Inflammatory macrophage treated with lipopolysaccharide for 4 hours (primary cell): Measurements from ENCODE around the gene DENND6B.
A peak's percentile ranks its signal among the peaks of the same experiment; 100 is the strongest.

ENCODE experiments used
- DNase-seq: peaks from one replicate; pipeline ENCODE4 v3.0.0-alpha.2; 2020

Gene DENND6B

DNA sequence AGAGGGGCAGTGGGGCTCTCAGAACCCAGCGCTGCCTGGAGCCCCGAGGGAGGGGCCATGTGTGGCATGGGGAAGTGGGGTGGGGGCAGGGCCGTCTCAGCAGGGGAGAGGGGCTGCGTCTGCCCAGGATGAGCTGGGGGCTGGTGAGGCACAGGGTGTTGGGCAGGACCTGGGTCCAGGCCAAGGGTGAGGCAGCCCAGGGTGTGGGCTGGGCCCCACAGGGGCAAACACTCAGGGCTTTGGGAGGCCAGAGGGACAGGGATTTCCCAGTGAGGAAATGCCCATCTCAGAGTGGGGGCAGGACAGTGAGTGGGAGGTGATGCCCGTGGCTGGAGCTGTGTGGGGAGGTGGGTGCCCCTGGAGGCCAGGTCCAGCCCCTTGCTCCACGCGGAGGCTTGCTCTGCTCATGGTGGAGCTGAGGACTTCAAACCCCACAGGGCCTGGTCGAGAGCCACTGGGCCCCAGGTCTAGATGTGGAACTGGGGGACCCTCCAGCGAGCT lies 24.7 kb downstream of the DENND6B start:
- DNase-seq: peak; percentile 69

- no peak for DNase-seq
Measured at GRCh38 chr22:50301581-50301991, 25.2 kb downstream of the DENND6B start.

DNA sequence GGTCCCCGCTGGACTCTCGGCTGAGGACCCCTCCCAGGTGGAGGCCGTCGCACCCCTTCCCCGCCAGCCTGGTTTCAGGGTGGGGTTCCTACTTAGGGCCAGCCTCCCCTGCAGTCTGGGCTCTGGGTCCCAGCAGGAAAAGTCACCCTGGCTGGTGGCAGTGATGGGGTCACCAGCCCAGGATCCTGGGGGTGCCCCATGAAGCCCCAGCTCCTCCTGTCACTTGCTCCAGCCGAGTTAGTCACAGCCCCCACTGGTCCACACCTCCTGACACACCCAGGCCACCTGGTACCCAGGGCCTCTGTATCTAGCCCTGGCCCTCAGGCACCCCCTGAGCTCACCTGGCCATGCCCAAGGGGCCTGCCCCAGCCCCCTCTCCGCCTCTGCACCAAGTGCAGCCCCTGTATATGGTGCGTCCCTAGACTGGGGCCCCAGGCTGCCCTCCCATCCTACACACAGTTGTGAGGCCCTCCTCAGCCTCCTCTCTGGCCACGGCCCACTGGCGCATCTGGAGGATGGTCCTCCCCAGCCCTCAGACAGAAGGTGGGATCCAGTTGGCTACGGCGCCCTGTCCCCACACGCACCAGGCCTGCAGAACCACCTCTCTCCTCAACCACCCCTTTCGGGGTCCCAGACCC lies 26.1 kb downstream of the DENND6B start:
- DNase-seq: no peak

GRCh38 chr22:50299785-50300619 lies 26.8 kb downstream of the DENND6B start:
- DNase-seq: no peak

- DNase-seq: no peak
Measured at GRCh38 chr22:50298937-50299784, 27.7 kb downstream of the DENND6B start.

- no peak for DNase-seq
Measured at GRCh38 chr22:50298266-50298637, 28.6 kb downstream of the DENND6B start.

DNA sequence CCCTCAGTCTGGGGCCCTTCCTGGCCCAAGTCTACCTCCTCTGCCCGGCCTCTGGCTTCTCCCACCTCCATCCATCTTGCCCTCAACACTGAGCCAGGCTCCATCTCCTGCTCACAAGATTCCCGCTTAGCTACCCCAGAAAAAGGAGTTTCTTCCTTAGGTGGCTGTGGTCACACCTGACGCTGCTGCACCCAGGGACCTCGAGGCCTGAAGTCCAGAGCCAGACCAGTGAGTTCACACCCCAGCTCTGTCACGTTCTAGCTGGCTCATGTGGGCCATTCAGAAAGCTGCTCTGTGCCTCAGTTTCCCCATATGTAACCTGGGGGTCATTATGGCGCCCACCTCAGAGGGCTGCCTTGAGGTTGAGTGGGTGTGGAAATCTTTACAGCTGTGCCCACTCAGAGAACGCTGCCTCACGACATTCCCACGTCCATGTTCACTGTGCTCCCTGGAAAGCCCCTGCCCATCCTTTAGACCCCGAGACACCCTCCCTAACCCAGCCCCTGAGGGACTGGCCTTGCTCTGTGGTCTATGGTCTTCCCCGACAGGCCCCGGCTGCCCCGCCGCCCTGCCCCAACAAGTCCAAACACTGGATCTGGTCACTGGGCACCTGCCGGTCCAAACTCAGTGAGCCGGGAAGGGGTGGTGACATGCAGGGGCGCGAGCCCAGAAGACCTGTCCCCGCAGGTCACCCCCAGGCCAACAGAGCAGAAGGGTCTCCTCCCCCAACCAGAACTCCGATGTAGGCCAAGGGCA lies 29.1 kb downstream of the DENND6B start:
- DNase-seq: no peak

DNA sequence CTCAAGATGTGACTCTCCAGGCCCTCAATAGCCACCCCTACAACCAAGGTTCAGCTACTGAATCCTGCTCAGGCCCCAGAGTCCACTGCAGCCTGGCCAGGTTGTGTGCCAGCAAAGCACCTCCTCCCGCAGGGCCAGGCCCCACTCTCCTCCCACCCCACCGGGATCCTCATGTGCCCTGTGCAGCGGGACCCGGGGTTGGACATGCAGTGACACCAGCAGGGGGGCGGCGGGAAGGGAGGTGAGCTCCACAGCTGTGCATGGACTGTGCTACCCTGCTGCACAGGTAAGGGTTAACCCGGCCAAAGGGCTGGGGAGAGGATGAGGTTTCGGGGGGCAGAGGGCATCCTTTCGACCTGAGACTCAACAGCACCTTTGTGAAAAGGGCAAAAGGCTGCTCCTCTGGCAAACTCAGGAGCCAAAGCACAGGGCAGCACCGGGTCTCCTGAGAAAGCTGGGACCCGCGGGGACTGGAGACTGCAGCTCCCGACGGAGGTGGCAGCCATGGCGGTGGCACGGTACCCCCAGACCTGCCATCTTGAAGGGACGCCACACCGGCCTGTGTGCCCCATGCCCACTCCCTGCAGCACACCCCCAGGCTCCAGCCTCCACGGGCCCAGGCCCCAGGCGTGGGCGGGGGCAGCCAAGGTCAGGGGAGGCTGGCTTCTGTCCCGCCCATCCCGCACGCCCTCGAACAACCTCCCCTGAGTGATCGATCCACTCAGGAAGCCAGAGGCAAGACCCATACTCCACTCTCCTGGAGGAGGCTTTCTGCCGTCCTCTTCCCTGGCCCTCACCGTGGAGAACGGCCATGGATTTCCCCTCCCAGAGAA lies 29.9 kb downstream of the DENND6B start:
- no peak for DNase-seq

- DNase-seq: no peak
Measured at GRCh38 chr22:50294319-50294656, 32.5 kb downstream of the DENND6B start.

GRCh38 chr22:50293441-50294318 lies 33.1 kb downstream of the DENND6B start:
- no peak for DNase-seq

DNA sequence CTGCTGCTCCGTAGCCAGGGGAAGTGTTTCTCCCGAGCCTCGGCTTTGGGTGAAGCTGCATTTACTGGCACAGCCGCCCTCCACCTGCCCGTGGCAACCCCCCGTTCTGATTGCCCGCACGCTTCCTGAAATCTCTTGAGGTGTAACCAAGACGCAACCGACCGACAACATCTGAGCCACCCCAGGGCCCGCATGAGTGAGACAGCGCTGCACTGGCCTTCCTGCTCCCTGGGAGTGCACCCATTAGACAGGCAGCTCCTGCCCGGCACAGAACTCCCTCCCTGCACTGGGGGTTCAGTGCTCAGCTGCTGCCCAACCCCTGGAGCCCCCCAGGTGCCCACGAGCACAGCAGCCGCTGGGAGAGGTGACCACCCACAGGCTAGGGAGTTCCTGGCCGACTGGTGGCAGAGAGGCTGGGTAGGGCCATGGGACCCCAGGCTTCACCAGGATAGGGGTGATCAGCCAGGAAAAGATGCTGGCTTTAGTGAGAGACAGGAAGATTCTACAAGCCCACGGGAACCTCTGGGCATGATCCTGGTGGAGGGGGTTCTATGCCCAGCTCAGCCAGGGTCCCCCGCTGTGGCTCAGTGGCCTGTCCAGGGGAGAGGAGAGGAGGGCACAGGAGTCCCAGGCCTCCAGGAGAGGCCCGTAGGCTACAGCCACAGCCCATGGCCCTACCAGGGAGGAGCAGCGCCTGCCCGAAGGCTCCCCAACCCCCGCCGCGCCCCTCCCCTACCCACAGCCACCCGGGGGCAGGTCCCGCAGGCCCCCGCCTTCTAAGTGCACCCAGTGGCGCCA lies 34.0 kb downstream of the DENND6B start:
- DNase-seq: no peak

DNA sequence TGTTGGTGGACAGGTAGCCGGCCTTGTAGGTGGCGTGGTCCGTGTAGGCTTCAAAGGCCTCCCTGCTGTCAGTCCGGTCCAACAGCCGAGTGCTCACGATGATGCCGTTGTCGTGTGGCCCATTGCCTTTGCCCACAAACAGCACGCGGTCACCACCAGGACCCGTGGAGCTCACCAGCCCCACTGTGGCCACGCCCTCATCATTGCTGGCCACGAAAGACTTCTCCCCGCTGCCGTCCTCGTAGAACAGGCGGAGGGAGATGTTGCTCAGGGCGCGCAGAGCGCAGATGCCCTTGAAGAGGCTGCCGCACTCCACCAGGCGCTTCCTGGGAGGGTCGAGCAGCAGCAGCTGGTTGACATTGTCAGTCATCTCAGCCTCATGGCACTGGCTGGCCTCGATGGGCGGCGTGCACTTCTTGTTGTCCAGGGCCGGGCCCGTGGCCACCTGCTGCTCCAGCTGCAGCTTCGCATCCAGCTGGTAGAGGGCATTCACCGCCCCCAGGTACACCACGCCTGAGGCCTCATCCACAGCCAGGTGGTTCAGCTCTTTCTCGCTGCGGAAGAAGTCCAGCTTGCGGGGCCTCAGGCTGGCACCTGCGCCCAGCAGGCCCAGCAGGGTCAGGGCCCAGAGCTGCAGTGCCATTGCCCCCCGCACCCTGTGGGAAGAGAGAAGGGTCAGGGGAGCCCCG lies 36.7 kb downstream of the DENND6B start:
- DNase-seq: no peak

DNA sequence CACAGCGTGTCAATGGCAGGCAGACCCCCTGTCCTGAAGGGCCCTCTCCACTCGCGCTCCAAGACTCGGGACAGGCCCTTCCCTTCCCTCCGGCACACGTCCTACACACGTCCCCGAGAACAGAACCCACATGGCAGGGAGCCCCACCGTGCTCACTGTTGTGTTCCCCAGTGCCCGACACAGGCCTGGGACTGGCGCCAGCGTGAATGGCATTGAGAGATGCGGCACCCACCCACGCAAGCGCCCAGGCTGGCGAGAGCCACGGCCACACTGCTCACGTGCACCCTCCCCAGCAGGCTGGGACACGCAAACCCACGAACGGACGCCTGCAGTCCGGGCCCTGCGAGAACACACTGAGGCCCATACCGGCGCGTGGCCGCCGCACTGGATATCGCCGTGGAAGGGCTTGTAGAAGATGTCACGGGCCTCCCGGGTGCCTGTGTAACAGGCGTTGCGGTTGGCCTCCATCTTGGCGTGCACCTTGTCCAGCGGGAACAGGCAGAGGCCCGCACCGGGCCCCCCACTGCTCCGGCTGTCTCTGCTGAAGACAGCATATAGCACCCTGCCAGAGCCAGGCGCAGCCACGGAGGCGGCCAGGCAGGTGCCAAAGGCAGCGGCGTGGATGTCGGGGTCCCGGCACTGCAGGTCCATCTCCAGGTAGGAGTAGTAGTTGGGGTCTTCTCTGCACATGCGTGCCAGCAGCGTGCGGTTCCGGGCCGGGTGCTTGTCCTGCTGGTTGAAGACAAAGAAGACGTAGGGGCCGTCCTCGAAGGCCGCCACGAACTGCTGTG lies 37.5 kb downstream of the DENND6B start:
- DNase-seq: no peak

DNA sequence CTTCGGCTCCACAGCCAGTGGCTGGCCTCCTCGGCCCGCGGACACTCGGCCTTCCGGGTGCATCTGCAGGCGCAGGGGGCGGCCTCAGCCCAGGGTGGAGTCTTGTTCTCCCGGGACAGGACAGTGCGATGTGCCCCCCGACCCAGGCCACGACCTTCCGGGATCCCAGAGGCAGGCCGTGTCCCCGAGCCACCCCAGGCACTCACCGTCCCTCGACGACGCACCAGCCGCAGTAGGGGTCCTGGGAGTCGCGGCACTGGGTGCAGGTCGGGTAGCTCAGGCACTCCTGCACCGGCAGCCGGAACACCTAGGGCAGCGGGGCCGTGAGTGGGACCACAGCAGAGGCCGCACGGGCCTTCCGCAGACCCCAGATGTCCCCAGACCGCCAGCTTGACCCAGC lies 39.1 kb downstream of the DENND6B start:
- DNase-seq: no peak

DNA sequence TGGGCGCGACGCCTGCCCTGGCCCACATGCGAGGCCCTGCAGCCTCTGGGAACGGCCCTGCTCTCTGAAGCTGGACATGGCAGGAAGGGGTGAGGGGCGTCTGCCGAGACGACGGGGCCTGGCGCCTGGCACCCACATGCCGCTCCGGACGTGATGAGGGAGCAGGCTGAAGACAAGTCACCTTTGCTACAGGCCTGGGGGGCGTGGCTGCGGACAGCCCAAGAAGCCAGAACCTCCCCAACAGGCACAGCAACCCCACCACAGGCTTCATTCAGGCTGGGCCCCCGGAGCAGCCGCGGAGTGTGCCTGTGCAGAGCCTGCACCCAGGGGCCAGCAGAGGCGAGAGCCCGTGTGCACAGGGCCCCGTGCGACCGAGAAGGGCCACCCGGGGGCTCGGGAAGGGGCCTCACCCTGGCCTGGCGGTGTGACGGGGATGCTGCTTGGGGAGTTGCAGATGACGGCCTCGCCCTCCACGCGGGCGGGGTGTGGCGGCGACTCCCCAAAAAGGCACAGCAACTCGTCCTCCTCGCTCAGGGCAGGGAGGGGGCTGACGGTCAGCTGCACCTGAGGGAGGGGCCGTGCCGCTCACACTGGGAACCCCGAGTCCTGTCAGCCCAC lies 40.0 kb downstream of the DENND6B start:
- DNase-seq: no peak

- DNase-seq: no peak
Measured at GRCh38 chr22:50286275-50286674, 40.5 kb downstream of the DENND6B start.

- DNase-seq: no peak
Measured at GRCh38 chr22:50285568-50286229, 41.1 kb downstream of the DENND6B start.
